HEK293T (cell line): Measurements from ENCODE around the gene DNAH9.

ENCODE experiments used
- ARNT ChIP-seq: fragments of 450-650 bp; IDR thresholded peaks from 2 replicates; pipeline ENCODE4 v1.6.1; 2017; ENCODE audit warnings: mild to moderate bottlenecking
- BHLHE40 ChIP-seq: fragments of 450-650 bp; IDR thresholded peaks from 2 replicates; pipeline ENCODE4 v1.6.1; 2016; ENCODE audit warnings: mild to moderate bottlenecking, moderate library complexity, borderline replicate concordance
- CTBP1 ChIP-seq: fragments of 450-650 bp; IDR thresholded peaks from 2 replicates; pipeline ENCODE4 v1.6.1; 2016; ENCODE audit warnings: borderline replicate concordance
- ELF4 ChIP-seq: fragments of 450-650 bp; IDR thresholded peaks from 2 replicates; pipeline ENCODE4 v1.6.1; 2017; ENCODE audit warnings: antibody characterized with exemption
- FOXK2 ChIP-seq: fragments of 450-650 bp; IDR thresholded peaks from 2 replicates; pipeline ENCODE4 v1.6.1; 2016; ENCODE audit warnings: mild to moderate bottlenecking
- FOXM1 ChIP-seq: fragments of 450-650 bp; IDR thresholded peaks from 2 replicates; pipeline ENCODE4 v1.6.1; 2017; ENCODE audit warnings: mild to moderate bottlenecking, borderline replicate concordance
- L3MBTL2 ChIP-seq: fragments of 450-650 bp; conservative IDR thresholded peaks from 2 replicates; pipeline ENCODE4 v1.6.1; 2016; ENCODE audit warnings: mild to moderate bottlenecking
- NFRKB ChIP-seq: fragments of 450-650 bp; IDR thresholded peaks from 2 replicates; pipeline ENCODE4 v1.6.1; 2016; ENCODE audit warnings: mild to moderate bottlenecking, moderate library complexity
- SP1 ChIP-seq: fragments of 450-650 bp; IDR thresholded peaks from 2 replicates; pipeline ENCODE4 v1.6.1; 2017
- SUZ12 ChIP-seq: fragments of 450-650 bp; IDR thresholded peaks from 2 replicates; pipeline ENCODE4 v1.6.1; 2016; ENCODE audit warnings: mild to moderate bottlenecking
- TARDBP ChIP-seq: fragments of 450-650 bp; IDR thresholded peaks from 2 replicates; pipeline ENCODE4 v1.6.1; 2016
- ZNF384 ChIP-seq: fragments of 450-650 bp; IDR thresholded peaks from 2 replicates; pipeline ENCODE4 v1.6.1; 2016

DNA sequence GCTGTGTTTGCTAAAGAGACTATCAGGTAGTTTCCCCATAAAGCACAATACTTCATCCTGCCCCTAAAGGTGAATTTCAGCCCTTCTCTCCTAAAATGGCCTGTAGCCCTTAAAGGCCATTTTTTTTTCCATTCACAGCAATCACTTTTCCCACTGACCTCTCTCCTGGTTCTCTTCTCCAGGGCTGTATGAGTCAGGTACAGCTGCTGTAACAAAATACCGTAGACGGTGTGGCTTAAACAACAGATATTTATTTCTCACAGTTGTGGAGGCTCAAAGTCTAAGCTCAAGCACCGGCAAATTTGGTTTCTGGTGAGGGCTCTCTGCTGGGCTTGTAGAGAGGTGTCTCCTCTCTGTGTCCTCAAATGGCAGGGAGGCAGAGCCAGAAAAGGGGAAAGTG lies 354.3 kb downstream of the DNAH9 start:
- TF ChIP-seq FOXM1, result no peak
- no peak for TF ChIP-seq CTBP1
- TF ChIP-seq BHLHE40, result no peak
- no peak for TF ChIP-seq TARDBP
- no peak for TF ChIP-seq L3MBTL2
- TF ChIP-seq FOXK2, result no peak
- no peak for TF ChIP-seq ARNT
- no peak for TF ChIP-seq SUZ12
- no peak for TF ChIP-seq NFRKB
- no peak for TF ChIP-seq SP1
- TF ChIP-seq ZNF384, result no peak
- TF ChIP-seq ELF4, result no peak
